Mucosa of rectum (tissue), 2 donors: Measurements from ENCODE around the gene HOXA9.

Experiments used
- H3K27ac ChIP-seq, 2 donors: one replicate each; pipeline ENCODE4 v1.7.0; 2013; ENCODE audit warnings: inconsistent platforms in 2 of 2, low read depth in 2 of 2, low read length in 2 of 2
- H3K27me3 ChIP-seq, 2 donors: one replicate each; pipeline ENCODE4 v1.7.0; 2013; ENCODE audit warnings: low read length in 2 of 2; ENCODE audit not compliant: control insufficient read depth in 2 of 2, insufficient read depth in 2 of 2
- H3K36me3 ChIP-seq, 2 donors: one replicate each; pipeline ENCODE4 v1.7.0; 2013; ENCODE audit warnings: low read length in 2 of 2; ENCODE audit not compliant: control insufficient read depth in 2 of 2, insufficient read depth in 2 of 2
- H3K4me1 ChIP-seq, 2 donors: one replicate each; pipeline ENCODE4 v1.7.0; 2013; ENCODE audit warnings: low read length in 2 of 2, mild to moderate bottlenecking in 1 of 2; ENCODE audit not compliant: control insufficient read depth in 2 of 2, insufficient read depth in 2 of 2
- H3K4me3 ChIP-seq, 2 donors: one replicate each; pipeline ENCODE4 v1.7.0; 2013; ENCODE audit warnings: low read length in 2 of 2
- H3K9ac ChIP-seq, 2 donors: one replicate each; pipeline ENCODE4 v1.7.0; 2013; ENCODE audit warnings: low read length in 2 of 2, low read depth in 1 of 2, mild to moderate bottlenecking in 1 of 2
- H3K9me3 ChIP-seq, 2 donors: one replicate each; pipeline ENCODE4 v1.7.0; 2013; ENCODE audit warnings: low read length in 2 of 2; ENCODE audit not compliant: control insufficient read depth in 2 of 2
- donor health status: healthy.
- donor health status: Normal muscosa, but diverticular disease.

Gene HOXA9

GRCh38 chr7:27170426-27171324 is 5.3 kb upstream of the HOXA9 start:
- peak overlapping the region; percentile 67 to 79 for H3K4me3 ChIP-seq
- H3K9me3 ChIP-seq: no peaks in the 10 kb centered on the region
- peaks cover 24 to 35% of the 10 kb centered on the region in 2 donors for H3K4me1 ChIP-seq
- peak overlapping the region; percentile 96 for H3K27ac ChIP-seq
- peaks cover 0 to 12% of the 10 kb centered on the region in 2 donors for H3K27me3 ChIP-seq
- H3K36me3 ChIP-seq: no peaks in the 10 kb centered on the region
- peak overlapping the region; percentile 73 to 96 for H3K9ac ChIP-seq

DNA sequence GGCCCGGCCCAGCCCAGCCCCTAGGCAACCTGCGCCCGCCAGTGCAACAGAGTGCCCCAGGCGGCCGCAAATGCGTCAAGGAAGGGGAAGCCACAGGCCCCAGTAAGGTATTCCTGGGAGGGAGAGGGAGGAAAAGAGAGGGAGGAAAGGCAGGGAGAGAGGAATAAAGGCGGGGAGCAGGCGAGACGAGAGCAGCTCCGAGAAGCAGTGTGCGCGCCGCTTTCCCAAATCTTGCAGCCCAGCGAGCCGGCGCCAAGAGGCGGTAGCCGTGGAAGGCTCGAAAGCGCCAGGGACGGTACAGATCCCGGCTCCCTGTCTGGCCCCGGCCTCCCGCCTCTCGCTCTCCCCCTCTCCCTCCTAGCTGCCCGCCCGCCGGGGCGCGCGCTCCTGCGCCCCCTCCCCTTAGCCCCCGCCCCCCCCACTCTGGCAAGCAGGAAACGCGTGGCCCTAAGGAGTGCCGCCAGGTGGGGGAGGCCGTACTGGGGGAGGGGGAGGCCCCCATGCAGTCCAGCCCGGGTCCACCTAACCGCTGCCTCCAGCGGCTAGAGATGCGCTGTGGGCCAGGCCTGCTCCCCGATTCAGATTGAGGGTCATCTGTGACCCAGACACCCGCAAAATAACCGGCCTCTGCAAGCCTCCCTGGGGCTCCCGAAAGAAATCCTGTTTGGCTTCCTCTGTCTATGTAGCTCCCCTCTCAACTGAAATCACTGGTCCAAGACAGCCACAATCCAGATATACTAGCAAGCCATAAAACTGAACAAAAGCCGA is 4.5 kb upstream of the HOXA9 start:
- H3K4me1 ChIP-seq: peaks cover 21 to 28% of the 10 kb centered on the region in 2 donors
- H3K9me3 ChIP-seq: no peaks in the 10 kb centered on the region
- H3K4me3 ChIP-seq: peak overlapping the region; percentile 67 to 84
- H3K27ac ChIP-seq: peak overlapping the region; percentile 91 to 92
- peak overlapping the region; percentile 83 to 96 for H3K9ac ChIP-seq
- H3K27me3 ChIP-seq: peaks cover 0 to 7% of the 10 kb centered on the region in 2 donors
- no peaks in the 10 kb centered on the region for H3K36me3 ChIP-seq

DNA sequence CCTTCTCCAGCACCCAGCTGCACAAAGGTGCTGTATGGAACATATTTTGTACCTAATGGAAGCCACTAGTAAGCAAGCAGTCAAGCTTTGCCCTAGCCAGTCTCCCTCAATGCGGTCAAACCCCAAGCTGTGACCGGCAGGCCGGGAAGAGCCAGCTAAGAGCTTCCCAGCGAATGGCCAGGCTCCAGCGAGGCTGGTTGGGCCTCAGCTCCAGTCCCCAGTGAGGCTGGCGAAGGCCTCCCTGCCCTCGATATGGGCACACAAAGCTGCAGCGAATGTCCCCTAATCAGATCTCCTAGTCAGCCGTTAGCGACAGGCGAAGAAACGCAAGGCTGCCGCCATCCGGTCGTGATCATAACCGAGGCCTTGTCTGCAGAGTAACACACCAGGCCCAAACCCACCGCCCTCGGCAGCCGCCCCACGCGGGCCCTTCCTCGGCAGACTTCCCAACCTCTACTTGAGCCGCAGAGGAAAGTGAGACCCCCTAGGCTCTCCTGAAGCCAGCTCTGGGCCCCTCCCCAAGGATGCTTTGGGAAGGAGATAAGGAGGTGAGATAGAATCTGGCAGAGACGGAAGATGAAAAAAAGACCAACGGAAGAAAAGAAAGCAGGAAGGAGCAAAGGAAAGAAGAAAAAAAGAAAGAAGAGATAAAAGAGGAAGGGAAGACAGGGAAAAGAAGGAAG is 3.1 kb upstream of the HOXA9 start:
- Histone ChIP-seq H3K4me1 (peaks cover 22 to 31% of the 10 kb centered on the region in 2 donors), H3K36me3 (no peaks in the 10 kb centered on the region), H3K4me3 (peak overlapping the region; percentile 67 to 84), H3K9me3 (no peaks in the 10 kb centered on the region), H3K9ac (peak overlapping the region; percentile 81 to 96), H3K27me3 (peaks cover 0 to 3% of the 10 kb centered on the region in 2 donors), H3K27ac (peak overlapping the region; percentile 91 to 92)

GRCh38 chr7:27167916-27168264 is 2.6 kb upstream of the HOXA9 start:
- peaks cover 0 to 4% of the 10 kb centered on the region in 2 donors for H3K27me3 ChIP-seq
- H3K36me3 ChIP-seq: no peaks in the 10 kb centered on the region
- H3K4me1 ChIP-seq: peaks cover 18 to 33% of the 10 kb centered on the region in 2 donors
- no peaks in the 10 kb centered on the region for H3K9me3 ChIP-seq
- H3K9ac ChIP-seq: peak overlapping the region; percentile 81 to 96
- H3K4me3 ChIP-seq: peak overlapping the region; percentile 67 to 84
- H3K27ac ChIP-seq: peak overlapping the region; percentile 91 to 92

DNA sequence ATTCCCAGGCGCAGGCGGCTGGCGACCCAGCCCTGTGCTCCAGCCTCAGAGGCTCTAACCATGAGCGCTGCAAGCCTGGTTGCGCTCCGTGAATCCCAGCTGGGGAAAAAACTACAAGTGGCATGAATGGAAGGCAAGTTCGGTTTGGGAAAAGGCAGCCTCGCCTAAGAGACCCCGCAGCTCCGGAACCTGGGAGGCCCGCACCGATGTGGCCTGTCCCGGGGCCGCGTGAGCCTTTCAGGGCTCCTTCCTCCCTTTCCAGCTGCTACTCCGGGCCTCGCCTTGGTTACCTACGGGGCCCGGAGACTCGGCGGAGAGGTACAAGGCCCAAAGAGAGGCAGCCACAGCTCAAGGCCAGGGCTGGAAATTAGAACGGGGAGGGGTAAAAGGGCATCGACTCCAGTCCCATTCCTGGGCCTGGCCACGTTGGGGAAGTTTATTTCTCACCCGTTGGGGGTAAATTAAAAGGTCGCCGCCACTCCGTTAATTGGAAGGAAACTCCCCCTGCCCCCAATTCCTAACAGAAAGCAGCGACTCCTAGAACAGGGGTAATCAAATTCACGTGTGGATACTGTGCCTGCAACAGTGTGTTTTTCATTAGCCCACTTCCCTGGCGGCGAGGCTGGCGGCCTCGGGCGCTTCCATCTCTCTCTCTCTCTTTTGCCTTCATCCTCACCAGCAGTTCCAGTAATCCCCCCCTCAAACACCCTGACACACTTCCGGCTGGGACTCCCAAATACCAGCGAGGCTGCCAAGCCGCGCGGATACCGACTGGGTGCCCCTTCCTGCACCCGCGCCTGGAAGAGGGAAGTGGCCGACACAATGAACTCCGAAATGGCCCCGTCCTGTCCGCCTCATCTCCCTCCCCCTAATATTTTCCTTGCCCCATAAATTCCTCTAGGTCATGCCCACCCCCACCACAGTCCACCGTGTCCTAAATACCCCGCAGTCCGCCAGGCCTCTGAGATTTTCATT is 1.5 kb upstream of the HOXA9 start:
- H3K27me3 ChIP-seq: peaks cover 0 to 3% of the 10 kb centered on the region in 2 donors
- H3K27ac ChIP-seq: peak overlapping the region; percentile 91 to 92
- peaks cover 14 to 28% of the 10 kb centered on the region in 2 donors for H3K4me1 ChIP-seq
- peak overlapping the region; percentile 67 to 84 for H3K4me3 ChIP-seq
- H3K36me3 ChIP-seq: no peaks in the 10 kb centered on the region
- peak overlapping the region; percentile 81 to 96 for H3K9ac ChIP-seq
- no peaks in the 10 kb centered on the region for H3K9me3 ChIP-seq

GRCh38 chr7:27165996-27166530 is 726 bp upstream of the HOXA9 start:
- Histone ChIP-seq H3K4me1 (peaks cover 14 to 30% of the 10 kb centered on the region in 2 donors), H3K9ac (peak overlapping the region; percentile 81 to 96), H3K36me3 (no peaks in the 10 kb centered on the region), H3K9me3 (no peaks in the 10 kb centered on the region), H3K4me3 (peak overlapping the region; percentile 67 to 84), H3K27ac (peak overlapping the region; percentile 91 to 92), H3K27me3 (peaks cover 0 to 3% of the 10 kb centered on the region in 2 donors)

DNA sequence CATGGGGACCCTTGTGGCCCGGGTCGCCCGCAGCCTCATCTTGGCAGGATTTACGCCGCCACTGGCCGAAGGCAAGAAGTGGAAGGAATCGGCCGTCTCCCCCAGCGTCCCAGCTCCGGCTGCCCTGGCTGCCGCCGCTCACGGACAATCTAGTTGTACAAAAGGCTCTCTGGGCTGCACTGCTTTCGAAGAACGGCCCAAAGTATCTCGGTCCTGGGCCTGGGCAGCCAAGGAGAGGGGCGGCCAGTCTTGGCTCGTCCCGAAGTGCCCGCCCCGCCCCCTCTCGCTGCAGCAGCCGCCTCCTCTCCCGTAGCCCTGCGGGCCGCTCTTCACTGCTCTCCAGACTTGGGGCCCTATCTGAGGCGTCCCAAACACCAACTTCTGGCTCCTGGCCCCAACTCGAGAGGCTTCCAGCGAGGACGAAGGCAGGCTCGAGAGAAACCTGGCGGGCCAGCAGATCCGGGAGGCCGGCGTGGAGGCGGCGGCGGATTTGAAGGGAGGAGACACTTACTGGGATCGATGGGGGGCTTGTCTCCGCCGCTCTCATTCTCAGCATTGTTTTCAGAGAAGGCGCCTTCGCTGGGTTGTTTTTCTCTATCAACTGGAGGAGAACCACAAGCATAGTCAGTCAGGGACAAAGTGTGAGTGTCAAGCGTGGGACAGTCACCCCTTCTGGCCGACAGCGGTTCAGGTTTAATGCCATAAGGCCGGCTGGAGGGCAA is 809 bp downstream of the HOXA9 start:
- Histone ChIP-seq H3K27ac (peak overlapping the region; percentile 91 to 92), H3K9me3 (no peaks in the 10 kb centered on the region), H3K9ac (peak overlapping the region; percentile 81 to 96)

DNA sequence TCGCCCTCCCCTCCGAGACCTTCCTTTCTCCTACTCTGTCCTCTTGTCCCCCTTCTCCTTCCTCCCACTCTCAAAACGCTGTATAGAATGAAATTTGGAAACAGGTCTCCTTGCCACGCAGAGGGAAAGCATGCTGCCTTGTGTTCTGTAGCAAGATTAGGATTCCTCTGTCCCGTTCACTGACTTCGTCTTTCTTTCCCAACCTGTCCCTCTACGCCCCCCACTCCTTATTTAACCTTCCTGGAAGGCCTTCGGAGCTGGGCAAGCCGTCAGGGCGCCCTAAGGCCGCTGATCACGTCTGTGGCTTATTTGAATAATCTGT is 1.3 kb downstream of the HOXA9 start:
- Histone ChIP-seq H3K27me3 (peaks cover 0 to 3% of the 10 kb centered on the region in 2 donors), H3K9me3 (no peaks in the 10 kb centered on the region), H3K27ac (peak overlapping the region; percentile 91 to 92), H3K36me3 (no peaks in the 10 kb centered on the region), H3K4me1 (peaks cover 23 to 39% of the 10 kb centered on the region in 2 donors), H3K4me3 (peak overlapping the region; percentile 67 to 84), H3K9ac (peak overlapping the region; percentile 81 to 96)

More for the DNA sequence above, 809 bp downstream of the HOXA9 start:
- Histone ChIP-seq H3K4me1 (peaks cover 23 to 35% of the 10 kb centered on the region in 2 donors), H3K36me3 (no peaks in the 10 kb centered on the region), H3K27me3 (peaks cover 0 to 3% of the 10 kb centered on the region in 2 donors), H3K4me3 (peak overlapping the region; percentile 67 to 84)
